Dermis blood vessel endothelial cell (primary cell): ENCODE results near the gene PNPLA7. TPM values are rescaled to one million over a fixed set of nuclear protein-coding genes. Genes with fewer than 3 reads are reported as not detected.
"Not testable (repeated sequence)": the region's sequence is repeated elsewhere in the genome, so short reads cannot be mapped to it uniquely, and the experiment has no call there.

Experiments used
- DNase-seq: peaks from one replicate; pipeline ENCODE4 v3.0.0; 2010
- total RNA-seq: library from RNA; depleted of rRNA; stranded (reverse); fragments of >200 nt; gene quantifications from 2 replicates; pipeline ENCODE4 v1.2.3, GENCODE V29; 2014

Gene PNPLA7
- total RNA-seq, 1 donor from 2014 or later: 1.7 TPM

DNA sequence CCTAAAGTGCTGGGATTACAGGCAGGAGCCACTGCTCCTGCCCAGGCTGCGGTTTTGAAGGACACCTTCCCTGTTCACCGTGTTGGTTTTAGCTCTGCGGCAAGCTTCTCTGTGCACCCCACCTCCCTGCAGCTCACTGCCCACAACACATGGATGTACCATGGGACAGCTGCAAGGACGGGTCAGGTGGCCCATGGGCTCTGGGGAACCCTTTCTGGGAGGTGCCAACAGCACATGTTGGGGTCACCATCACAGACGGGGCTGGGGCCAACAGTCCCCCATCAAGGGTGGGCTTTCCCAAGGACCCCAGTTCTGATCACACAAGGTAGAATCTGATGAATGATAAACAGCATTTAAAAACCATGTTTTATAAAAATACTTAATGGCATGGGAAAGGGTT is 134.8 kb downstream of the PNPLA7 start:
- DNase-seq: no peak

DNA sequence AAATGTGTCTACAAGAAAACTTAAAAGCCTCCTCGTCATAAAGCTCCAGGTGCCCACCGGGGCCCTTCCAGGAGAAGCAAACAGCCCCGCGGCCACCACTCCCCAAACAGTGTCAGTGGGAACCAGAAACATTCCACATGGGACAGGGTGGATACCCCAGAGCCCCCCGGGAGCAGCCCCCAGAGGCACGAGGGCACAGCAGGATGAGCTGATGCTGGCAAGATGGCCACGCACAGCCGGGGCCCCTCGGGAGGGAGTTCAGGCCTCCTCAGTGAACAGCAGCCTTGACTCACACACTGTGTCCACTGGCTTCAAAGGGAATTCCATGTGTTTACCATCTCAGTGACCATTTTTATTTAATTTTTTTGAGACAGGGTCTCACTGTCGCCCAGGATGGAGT is 137.8 kb downstream of the PNPLA7 start:
- DNase-seq: peak; percentile 29

DNA sequence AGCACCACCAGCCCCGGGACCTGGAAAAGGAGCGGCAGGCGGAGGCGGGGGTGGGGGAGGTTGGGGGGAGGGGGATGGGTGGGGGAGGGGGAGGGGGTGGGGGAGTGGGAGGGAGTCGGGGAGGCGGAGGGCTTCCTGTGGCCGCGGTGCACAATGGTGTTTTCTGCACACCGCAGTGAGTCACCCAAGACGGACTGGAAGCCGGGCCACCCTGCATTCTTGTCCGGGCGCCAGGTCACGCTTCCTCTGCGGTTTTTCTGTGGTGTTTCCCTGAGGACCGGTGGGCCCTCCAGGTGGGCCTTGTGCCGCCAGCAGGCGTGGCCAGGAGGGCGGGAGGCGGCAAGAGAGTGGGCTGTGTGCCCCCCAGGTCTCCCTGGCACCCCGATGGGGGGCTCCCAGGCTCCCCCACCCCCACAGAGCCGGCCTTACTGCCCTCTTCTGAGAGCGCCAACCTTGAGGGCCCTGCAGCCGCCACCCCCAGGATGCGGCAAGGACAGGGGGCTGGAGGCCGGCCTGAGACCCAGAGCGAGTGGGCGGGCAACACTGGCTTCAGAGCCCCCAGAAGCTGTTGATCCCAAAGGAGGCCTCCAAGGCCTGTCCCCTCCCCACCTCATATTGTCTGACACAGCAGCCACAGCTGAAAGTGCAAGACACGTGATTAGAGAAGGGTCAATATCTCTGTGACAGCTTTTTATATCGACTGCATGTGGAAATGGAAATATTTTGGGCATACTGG is 138.4 kb downstream of the PNPLA7 start:
- DNase-seq: peak; percentile 97

DNA sequence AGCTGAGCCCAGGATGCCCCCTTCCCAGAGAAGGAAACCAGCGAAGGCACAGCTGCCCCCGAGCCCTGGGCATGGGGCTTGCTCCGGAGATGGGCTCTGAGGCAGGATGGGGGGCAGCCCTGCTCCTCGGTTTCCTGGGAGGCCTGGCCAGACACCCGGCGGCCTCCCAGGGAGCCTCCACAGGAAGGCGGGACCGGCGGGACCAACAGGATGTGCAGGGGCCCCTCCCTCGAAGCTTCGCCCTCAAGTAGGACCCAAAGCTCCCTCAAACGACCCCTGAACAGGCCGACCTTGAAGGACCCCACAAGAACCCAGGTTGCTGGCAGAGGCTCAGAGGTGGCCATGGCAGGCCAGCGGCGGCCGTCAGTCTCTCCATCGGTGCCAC is 138.9 kb downstream of the PNPLA7 start:
- DNase-seq: no peak

DNA sequence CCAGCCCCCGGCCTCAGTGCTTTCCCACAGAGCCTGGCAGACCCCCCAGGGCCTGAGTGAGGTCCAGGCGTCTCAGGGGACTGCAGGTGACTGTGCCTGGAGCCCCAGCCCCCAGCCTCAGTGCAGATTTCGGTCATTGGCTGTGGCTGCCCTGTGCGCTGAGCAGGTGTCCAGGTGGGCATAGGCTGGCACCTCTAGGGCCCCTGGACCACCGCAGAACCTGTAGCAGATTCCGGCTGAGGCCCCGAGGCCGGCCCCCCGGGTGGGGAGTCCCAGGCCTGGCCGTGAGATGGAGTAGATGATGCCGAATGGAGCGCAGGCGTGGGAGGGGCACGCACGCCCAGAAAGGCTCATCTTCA is 139.3 kb downstream of the PNPLA7 start:
- no peak for DNase-seq

DNA sequence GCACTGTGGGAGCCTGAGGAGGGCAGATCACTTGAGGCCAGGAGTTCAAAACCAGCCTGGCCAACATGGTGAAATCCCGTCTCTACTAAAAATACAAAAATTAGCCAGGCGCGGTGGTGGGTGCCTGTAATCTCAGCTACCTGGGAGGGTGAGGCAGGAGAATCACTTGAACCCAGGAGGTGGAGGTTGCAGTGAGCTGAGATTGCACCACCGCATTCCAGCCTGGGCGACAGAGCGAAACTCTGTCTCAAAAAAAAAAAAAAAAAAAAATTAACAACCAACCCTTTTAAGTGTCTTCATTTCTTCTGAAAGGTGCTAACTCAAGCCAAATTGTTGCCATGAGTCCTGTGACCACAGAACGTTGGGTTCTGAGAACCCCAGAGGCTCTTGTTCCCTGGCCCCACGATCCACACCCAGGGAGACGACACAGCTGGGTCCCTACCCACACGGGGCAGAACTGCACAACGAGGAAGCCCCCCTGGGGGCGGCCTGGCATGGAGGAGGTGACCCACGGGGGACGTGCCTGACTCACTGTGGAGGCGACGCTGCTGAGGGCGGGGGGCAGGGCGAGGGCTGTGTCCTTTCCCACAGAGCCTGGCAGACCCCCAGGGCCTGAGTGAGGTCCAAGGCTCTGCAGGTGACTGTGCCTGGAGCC is 139.8 kb downstream of the PNPLA7 start:
- DNase-seq: not testable (repeated sequence)

Other genes starting within 250 kb of the PNPLA7 start
- gene NRARP, start 248.1 kb downstream of the PNPLA7 start, total RNA-seq: 64.3 and 82.2 TPM in 2 replicates
- gene EXD3, start 127.2 kb downstream of the PNPLA7 start, total RNA-seq: 32.9 and 43.1 TPM in 2 replicates
- gene NOXA1, start 127.0 kb downstream of the PNPLA7 start, total RNA-seq: 1.5 and 2.6 TPM in 2 replicates
- gene ENTPD8, start 109.0 kb downstream of the PNPLA7 start, total RNA-seq: 0.23 and 0.34 TPM in 2 replicates
- gene NSMF, start 91.1 kb downstream of the PNPLA7 start, total RNA-seq: 32.7 and 32.8 TPM in 2 replicates
- 32.5 and 58.2 TPM in 2 replicates for gene MRPL41, start 1.5 kb upstream of the PNPLA7 start, total RNA-seq
- gene DPH7, start 28.5 kb upstream of the PNPLA7 start, total RNA-seq: 30.8 and 31.1 TPM in 2 replicates
- 16.8 and 18.4 TPM in 2 replicates for gene ZMYND19, start 40.1 kb upstream of the PNPLA7 start, total RNA-seq
- 34.2 and 43.1 TPM in 2 replicates for gene ARRDC1, start 55.3 kb upstream of the PNPLA7 start, total RNA-seq
- gene EHMT1, start 68.6 kb upstream of the PNPLA7 start, total RNA-seq: 65.3 and 89.3 TPM in 2 replicates